Neural crest cell (in vitro differentiated cells): ENCODE data around the gene CSMD2. TPM values are rescaled to one million over a fixed set of nuclear protein-coding genes. Genes with fewer than 3 reads are reported as not detected.

Experiments used
- DNase-seq: peaks from one replicate; pipeline ENCODE4 v3.0.0; 2021; ENCODE audit warnings: low read depth, mixed read lengths, low spot score
- H3K27ac Mint-ChIP-seq: one replicate; pipeline ENCODE4 v1.8.0; 2021; ENCODE audit warnings: mild to moderate bottlenecking, mixed read lengths; ENCODE audit not compliant: unreplicated experiment
- H3K27me3 Mint-ChIP-seq: 2 replicates; pipeline ENCODE4 v1.8.0; 2021; ENCODE audit warnings: low read depth, mild to moderate bottlenecking, mixed read lengths
- H3K36me3 Mint-ChIP-seq: 2 replicates; pipeline ENCODE4 v1.8.0; 2021; ENCODE audit warnings: low read depth, mild to moderate bottlenecking, mixed read lengths
- H3K4me1 Mint-ChIP-seq: 2 replicates; pipeline ENCODE4 v1.8.0; 2021; ENCODE audit warnings: mixed read lengths
- H3K4me3 Mint-ChIP-seq: one replicate; pipeline ENCODE4 v1.8.0; 2021; ENCODE audit warnings: mild to moderate bottlenecking, mixed read lengths
- H3K9me3 Mint-ChIP-seq: 2 replicates; pipeline ENCODE4 v1.8.0; 2021; ENCODE audit warnings: mixed read lengths
- CTCF ChIP-seq: fragments of 200-600 bp; sonication (generic); conservative IDR thresholded peaks from 2 replicates; pipeline ENCODE4 v1.5.0; 2021; ENCODE audit warnings: antibody characterized with exemption, mild to moderate bottlenecking
- total RNA-seq: library from RNA; stranded (reverse); gene quantifications from 2 replicates; pipeline ENCODE4 v1.2.1, GENCODE V29; 2021

CSMD2 gene
- total RNA-seq, 1 donor from 2014 or later: 0.40 TPM

- no peak overlapping the region for H3K4me3 Mint-ChIP-seq
- no peak for DNase-seq
- H3K4me1 Mint-ChIP-seq: no peaks in the 10 kb centered on the region
- H3K27me3 Mint-ChIP-seq: peaks cover 12% of the 10 kb centered on the region
- TF ChIP-seq CTCF: no peak
- no peaks in the 10 kb centered on the region for H3K36me3 Mint-ChIP-seq
- H3K9me3 Mint-ChIP-seq: peaks cover 3% of the 10 kb centered on the region
- H3K27ac Mint-ChIP-seq: no peak overlapping the region
Observed at GRCh38 chr1:33719771-33720670, 445.0 kb downstream of the CSMD2 start.

- H3K36me3 Mint-ChIP-seq: no peaks in the 10 kb centered on the region
- no peaks in the 10 kb centered on the region for H3K9me3 Mint-ChIP-seq
- TF ChIP-seq CTCF: no peak
- no peak for DNase-seq
- no peak overlapping the region for H3K27ac Mint-ChIP-seq
- no peaks in the 10 kb centered on the region for H3K4me1 Mint-ChIP-seq
- peaks cover 12% of the 10 kb centered on the region for H3K27me3 Mint-ChIP-seq
- H3K4me3 Mint-ChIP-seq: no peak overlapping the region
Observed at GRCh38 chr1:33719326-33719725, 445.7 kb downstream of the CSMD2 start.

- Mint-ChIP-seq H3K4me3 (no peak overlapping the region), H3K27ac (no peak overlapping the region), H3K9me3 (no peaks in the 10 kb centered on the region), H3K27me3 (peaks cover 12% of the 10 kb centered on the region), H3K4me1 (no peaks in the 10 kb centered on the region), H3K36me3 (no peaks in the 10 kb centered on the region)
- no peak for TF ChIP-seq CTCF
- no peak for DNase-seq
Observed at GRCh38 chr1:33718186-33718585, 446.8 kb downstream of the CSMD2 start.

- Mint-ChIP-seq H3K36me3 (no peaks in the 10 kb centered on the region), H3K9me3 (no peaks in the 10 kb centered on the region), H3K27me3 (peaks cover 12% of the 10 kb centered on the region), H3K27ac (no peak overlapping the region), H3K4me1 (no peaks in the 10 kb centered on the region), H3K4me3 (no peak overlapping the region)
- no peak for TF ChIP-seq CTCF
- no peak for DNase-seq
Observed at GRCh38 chr1:33716976-33717688, 447.9 kb downstream of the CSMD2 start.

- Mint-ChIP-seq H3K9me3 (no peaks in the 10 kb centered on the region), H3K27ac (no peak overlapping the region)
Observed at GRCh38 chr1:33715195-33715811, 449.7 kb downstream of the CSMD2 start.

More at GRCh38 chr1:33715195-33715811, 449.7 kb downstream of the CSMD2 start:
- DNase-seq: no peak
- Mint-ChIP-seq H3K27me3 (peaks cover 12% of the 10 kb centered on the region), H3K4me1 (no peaks in the 10 kb centered on the region), H3K4me3 (no peak overlapping the region), H3K36me3 (no peaks in the 10 kb centered on the region)
- TF ChIP-seq CTCF: no peak
